HTR-8/SVneo (cell line): ENCODE measurements around the gene PLPP7.

Source experiments
- DNase-seq: peaks from one replicate; pipeline ENCODE4 v3.0.0; 2011; ENCODE audit warnings: low spot score, mixed read lengths; ENCODE audit not compliant: insufficient read length
- FAIRE-seq: peaks from 2 replicates; lab custom pipeline; 2011; peaks lifted over from hg19 to GRCh38; lab: Jason Lieb, UNC

PLPP7 gene

DNA sequence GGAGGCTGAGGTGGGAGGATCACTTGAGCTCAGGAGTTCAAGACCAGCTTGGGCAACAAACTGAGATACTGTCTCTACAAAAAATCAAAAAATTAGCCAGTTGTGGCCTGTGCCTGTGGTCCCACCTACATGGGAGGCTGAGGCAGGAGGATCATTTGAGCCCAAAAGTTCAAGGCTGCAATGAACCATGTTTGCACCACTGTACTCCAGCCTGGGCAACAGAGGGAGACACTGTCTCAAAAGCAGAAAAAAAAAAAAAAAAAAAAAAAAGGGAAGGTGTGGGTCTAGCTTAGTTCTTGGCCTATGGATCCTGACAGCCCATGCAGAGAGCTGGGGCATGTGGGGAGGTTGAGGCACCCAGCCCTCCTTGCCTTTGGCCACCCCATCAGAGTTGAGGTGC, 10.9 kb downstream of the PLPP7 start:
- DNase-seq: no peak
- FAIRE-seq: no peak

DNA sequence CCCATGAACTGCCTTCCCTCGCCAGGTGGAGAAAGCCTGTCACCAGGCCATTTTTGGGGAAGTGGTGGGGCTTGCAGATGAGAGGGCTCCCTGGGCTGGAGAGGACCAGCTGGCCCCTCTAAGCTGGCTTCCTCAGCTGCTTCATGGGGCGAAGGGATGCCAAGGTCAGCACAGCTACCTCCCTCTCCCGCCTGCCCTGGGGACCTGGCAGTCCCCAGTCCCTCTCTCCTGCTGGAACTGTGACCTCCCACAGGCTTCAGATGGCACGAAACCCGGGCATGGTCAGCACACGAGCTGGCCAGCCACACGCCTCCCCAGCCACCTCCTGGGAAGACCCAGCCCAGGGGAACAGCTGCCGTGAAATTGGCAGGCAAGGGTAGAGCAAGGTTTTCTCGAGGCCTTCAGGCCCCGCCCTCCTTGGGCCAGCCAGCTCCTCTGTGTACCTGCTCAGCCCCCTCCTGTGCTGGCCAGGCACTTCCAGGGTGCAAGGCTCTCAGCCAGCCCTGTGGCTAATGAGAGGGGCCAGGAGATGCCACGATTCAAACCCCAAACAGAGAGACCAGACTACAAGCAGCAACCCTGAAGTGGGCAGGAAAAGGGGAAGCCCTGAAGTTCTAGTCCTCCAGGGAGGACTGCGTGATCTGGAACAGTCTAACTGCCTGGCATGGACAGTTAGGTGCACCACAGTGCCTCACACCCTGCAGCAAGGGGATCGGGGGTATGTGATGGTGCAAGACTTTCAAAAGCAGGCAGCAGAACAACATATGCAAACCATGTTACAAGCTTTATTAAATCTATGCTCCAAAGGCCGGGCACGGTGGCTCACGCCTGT, 12.9 kb downstream of the PLPP7 start:
- DNase-seq (no peak), FAIRE-seq (no peak)

DNA sequence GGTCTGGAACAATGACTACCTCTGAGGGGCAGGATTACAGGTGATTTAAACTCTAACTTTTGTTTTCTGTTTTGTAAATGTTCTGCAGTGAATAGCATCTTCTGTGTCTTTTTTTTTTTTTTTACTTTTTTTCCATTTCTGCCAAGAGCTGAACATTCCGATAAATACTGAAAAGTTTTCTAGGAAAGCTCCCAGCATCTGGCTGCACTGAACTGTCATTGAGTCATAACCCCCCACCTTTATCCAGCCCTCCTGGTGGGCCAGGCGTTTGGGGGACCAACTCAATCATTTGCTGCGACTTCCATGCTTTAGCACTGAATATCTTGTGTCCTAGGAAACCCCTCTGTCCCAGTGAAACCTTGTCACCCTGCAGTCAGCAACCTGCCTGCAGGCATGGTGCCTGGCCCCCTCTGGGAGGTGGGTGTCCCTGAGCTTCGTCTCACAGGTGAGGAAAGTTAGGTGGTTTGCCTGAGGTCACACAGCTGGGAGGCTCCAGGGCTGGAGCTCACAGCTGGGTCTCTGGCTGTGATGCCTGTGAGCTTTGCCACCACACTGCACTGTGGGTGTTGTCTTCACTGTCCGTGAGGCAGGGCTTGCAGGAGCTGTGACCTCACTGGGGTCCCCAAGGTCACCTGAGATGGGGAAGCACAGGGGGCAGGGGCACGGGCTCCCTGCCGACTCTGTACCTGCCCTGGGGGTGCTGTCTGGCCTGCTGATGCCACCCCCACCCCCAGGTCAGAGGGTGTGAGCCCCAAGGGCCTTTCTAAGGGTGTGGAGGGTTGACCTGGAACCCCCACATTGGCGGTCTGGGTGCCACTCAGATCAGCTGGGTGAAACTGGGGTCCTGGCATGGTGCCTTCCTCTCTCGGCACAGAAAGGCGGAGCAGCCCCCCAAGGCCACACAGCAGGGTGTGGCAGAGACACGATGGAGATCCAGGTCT, 14.1 kb downstream of the PLPP7 start:
- FAIRE-seq: no peak
- no peak for DNase-seq

DNA sequence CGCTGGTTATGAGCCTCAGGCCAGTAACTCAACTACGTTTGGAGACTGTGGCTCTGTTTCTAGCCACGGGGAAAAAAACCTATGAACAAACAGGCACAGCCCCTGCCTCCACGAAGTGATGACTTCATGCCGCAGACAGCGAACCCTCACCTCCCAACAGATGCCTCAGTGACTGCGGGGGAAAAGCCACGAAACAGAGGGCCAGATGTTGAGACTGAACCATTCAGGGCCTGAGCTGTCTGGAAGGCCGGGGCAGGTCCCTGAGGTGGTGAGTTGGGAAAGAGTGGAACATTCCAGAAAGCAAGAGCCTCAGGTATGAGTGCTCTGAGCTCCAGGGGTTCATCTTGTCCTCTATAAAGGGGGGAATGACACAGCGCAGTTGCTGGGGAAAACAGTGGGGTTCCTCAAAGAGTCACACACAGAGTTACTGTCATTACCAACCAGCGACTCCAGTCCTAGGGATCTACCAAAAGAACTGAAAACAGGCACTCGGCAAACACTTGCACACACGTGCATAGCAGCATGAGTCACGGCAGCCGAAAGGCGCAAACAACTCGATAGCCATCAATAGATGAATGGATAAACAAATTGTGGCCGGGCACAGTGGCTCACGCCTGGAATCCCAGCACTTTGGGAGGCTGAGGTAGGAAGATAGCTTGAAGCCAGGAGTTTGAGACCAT, 15.3 kb downstream of the PLPP7 start:
- DNase-seq (no peak), FAIRE-seq (no peak)

DNA sequence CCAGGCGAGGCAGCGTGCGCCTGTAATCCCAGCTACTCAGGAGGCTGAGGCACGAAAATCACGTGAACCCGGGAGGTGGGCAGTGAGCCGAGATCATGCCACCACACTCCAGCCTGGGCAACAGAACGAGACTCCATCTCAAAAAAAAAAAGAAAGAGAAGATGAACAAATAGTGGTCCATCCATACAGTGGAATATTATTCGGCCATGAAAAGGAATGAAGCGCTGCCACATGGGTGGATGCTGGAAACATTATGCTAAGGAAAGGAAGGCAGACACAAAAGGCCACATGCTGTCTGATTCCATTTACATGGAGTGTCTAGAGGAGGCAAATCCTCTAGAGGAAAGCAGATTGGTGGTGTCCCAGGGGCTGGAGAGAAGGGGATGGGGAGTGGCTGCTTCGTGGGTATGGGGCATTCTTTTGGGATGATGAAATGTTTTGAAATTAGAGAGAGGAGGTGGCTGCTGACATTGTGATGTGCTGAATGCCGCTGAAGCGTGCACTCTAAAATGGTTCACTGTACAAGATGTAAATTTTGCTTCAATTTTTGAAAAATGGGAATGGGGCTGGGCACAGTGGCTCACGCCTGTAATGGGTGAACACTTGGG, 17.0 kb downstream of the PLPP7 start:
- DNase-seq: no peak
- no peak for FAIRE-seq

DNA sequence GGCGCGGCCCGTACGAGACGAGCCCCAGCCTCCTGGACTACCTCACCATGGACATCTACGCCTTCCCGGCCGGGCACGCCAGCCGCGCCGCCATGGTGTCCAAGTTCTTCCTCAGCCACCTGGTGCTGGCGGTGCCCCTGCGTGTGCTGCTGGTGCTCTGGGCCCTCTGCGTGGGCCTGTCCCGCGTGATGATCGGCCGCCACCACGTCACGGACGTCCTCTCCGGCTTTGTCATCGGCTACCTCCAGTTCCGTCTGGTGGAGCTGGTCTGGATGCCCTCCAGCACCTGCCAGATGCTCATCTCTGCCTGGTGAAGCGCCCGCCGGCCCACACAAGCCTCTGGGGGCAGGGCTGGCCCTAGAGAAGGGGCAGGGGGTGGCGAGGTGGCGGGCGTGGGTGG, 18.5 kb downstream of the PLPP7 start:
- no peak for FAIRE-seq
- no peak for DNase-seq

DNA sequence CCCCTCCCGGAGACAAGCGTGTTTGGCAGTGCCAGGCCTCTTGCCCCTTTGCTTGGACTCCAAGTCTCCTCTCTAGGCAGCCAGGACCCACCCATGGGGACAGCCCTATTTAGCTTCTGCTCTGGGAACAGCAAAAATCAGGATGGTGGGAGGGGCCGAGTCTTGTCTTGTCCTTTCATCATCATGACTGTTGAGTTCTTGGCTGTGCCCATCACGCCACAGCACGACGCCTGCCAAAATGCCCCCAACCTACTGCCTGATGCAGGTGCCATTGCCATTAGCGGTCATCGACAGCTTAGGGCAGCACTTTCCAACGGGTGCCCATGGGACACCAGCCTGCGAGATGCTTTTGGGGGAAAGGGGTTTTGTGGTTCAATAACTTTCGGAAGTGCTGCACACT, 18.9 kb downstream of the PLPP7 start:
- DNase-seq: no peak

DNA sequence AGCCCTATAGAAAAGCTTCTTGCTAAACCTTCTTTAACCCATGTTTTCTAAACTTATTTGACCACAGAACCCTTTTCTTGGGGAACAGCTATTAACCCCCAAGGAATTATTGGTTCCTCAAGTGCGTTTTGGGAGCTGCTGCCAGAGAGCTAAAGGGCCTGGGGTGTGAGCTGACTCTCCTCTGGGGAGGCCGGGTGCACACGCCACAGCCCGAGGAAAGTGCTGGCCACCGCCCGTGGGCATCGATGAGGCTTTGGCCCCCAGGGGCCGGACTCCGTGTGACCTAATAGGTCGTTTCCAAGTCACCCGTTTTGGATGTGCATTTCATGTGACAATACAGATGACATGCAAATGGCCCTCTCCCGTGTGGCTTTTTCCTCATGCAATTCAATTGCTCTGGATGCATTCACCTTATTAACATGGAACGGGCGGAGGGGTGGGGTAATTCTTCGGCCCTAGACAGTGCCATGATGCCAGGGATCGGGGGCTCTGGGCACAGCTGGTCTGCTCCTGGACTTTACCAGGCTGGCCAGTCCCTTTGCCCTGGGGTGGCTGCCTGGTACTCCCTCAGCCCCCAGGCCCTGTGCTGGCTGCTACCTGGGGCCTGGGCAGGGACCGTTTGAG, 19.5 kb downstream of the PLPP7 start:
- DNase-seq (no peak), FAIRE-seq (no peak)

More for the DNA sequence above, 18.9 kb downstream of the PLPP7 start:
- no peak for FAIRE-seq

DNA sequence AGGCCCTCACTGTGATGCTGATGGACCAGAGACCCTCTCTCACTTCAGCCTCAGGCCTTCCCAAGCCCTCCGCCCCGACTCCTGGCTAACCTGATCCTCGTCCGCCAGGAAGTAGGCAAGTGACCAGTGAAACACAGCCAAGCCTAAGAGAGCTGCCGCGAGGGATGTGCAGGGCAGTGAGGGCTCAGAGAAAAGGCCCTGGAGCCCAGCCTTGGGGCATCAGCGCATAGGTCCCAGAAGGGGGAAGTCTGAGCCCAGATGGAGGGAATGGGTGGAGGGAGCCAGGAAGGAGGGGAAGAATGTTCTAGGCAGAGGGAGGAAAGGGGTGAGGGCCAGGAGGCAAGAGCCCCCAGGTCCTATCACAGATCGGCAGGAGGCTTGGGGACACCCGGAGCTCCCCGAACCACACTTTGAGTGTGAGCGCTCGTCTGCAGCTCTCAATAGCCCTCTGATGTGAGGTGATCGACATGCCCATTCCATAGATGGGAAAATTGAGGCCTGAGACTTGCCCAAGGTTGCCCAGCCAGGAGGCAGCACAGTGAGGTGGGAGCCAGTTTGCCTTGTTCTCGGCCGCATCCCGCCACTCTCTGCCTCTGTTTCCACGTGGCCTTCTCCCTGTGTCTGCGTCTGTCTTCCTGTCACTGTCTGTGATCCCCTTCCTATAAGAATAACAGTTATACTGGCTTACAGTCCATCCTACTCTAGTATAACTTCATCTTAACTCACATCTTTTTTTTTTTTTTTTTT, 20.2 kb downstream of the PLPP7 start:
- DNase-seq (no peak), FAIRE-seq (no peak)

DNA sequence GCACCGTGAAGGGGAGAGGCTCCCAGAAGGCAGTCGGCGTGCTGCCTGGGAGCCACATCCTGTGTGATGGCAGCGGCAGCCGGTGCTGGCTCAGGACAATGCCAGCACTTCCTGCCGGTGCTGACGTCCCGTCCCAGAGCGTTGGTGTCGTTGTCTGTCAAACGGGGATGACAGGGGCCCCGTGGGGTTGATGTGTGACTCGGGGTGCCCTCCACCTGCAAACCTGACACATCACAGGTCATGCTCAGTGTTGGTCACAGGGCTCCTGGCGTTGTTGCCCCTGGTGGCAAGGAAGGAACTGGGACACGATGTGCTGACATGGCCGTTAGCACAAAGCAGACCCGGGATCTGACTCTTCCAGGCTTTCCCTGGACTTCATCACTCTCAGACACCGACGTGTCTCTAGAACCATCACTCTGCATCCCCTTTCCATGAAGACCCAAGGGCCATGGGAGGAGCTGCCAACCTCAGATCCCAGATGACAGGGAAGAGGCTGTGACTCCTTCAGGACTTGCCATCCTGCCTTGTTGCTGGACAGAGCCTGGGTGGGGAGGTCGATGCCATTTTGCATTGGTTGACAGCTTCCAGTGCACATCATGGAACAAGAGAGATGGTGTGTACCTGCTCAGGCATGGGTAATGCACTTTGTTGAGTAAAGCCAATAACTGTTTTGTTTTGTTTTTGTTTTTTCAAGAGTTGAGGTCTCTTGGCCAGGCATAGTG, 21.5 kb downstream of the PLPP7 start:
- DNase-seq (no peak), FAIRE-seq (no peak)

DNA sequence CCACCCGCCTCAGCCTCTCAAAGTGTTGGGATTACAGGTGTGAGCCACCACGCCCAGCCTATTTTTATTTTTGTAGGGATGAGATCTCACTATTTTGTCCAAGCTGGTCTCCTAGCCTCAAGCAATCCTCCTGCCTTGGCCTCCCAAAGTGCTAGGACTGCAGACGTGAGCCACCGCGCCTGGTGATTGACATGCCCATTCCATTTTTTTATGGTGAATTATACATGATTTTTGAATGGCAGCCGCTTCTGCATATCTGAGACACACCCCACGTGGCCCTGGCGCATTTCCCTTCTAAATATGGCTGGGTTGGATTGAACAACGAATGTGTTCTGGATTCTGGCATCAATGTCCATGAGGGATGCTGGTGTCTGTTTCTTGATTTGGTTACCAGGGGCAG, 22.7 kb downstream of the PLPP7 start:
- FAIRE-seq (no peak), DNase-seq (no peak)

DNA sequence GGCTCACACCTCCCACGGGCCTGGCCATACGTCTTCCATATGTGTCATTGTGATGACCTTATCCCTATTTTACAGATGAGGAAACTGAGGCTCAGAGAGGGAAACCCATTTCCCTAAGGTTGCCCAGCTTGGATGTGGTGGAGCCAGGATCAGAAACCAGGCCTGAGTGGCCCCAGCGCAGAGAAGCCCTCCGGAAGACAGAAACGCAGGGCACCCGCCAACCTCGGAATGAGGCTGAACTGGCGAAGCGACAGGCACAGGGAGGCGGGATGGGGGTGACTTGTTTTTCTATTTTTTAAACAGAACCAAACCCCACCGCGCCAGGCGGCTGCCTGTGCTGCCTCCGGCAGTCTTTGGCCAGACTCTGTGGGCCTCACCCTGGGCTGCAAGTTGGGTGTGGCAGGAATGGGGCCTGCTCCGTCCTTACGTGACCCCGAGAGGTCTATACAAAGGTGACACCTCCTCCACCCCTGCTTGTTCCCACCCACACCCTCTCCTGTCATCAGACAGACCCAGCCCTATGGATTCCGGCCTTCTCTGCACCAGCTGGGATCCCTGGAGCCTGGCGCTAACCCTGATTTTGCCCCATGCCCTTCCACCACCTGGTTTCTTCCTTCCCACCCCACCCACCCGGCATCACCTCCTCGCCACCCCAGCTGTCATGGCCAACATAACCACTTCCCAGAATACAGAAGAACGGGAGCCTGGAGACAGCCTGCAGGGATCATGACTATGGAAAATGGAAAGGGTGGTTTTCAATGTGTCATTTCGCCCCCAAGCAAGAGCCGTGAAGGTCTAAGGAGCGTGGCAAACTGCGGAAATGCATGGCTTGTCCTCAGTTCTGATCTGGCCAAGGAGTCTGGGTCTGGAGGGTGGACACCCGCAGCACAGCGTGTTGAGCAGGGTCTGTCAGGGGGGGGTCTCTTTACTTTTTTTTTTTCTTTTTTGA, 23.6 kb downstream of the PLPP7 start:
- no peak for FAIRE-seq
- no peak for DNase-seq

DNA sequence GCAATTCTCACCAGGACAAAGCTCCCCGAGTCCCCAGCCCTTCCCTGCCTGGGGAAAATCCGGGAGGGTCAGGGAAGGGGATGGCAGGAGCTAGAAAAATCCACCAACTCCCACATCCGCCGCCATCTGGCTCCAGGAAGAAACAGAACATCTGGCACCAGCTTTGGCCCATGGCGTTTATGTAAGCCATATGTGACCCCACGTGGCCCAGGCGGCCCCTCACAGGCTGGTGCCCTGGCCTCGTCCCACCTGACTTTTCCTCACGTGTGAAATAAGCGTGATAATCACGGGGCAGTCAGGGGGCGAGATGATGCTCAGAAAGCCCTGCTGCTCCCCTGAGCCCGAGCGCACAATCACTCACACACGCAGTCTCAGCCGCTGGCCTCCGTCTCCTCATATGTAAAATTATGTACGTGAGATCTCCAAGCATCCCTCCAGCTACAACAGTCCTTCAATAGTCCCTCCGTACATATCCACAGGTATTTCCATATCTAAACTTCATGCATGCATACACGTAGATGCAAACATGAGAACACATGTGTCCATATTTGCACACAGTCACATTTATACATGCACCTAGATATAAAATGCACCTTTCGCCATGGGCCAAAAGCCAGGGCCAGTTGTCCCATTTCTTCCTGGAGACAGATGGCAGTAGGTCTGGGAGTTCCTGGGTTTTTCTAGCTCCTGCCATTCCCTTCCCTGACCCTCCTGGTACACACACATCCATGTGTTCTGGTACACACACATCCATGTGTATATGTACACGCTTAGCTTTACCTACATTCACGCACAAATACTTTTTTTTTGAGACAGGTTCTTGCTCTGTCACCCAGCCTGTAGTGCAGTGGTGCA, 28.9 kb downstream of the PLPP7 start:
- FAIRE-seq (no peak), DNase-seq (no peak)

DNA sequence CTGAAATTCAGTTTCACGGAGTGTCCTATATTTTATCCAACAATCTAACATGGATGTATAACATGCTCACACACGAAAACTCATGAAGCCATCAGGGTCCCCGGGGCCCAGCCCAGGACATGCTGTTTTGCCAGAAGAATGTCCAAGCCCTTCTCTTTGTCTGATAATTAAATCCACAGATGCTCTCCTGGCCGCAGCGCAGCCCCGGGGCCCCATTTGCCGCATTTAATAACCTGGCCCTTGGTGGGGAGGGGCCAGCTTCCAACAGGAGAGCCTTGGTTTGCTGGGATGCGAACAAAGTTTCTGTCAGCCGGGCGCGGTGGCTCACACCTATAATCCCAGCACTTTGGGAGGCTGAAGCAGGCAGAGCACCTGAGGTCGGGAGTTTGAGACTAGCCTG, 30.0 kb downstream of the PLPP7 start:
- DNase-seq (no peak), FAIRE-seq (no peak)

DNA sequence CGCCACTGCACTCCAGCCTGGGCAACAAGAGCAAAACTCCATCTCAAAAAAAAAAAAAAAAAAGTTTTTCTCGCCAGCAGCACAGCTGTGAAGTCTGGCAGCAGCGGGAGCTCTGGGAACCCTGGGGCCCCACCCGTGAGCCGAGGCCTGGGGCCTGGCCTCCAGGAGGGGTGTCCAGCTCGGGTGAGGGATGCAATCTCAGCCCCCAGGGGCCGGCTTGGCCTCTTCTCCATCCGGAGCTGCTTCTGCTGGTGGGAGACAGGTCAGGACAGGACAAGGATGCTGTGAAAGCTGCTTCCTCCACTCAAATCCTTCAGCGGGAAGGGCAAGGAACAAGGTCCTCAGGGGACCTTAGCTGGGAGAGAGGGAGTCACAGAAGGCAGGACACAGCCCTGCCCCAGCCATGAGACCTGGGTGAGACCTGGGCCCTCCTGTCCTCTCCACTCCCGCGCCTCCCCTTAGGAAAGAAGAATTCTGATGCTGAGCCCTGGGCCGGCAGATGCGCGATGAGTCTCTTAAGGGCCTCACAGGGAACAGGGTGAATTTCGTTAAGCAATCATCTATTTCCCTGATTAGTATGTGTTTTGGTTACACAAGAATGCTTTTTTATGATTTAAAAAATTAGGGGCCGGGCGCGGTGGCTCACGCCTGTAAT, 30.6 kb downstream of the PLPP7 start:
- FAIRE-seq (no peak), DNase-seq (no peak)

DNA sequence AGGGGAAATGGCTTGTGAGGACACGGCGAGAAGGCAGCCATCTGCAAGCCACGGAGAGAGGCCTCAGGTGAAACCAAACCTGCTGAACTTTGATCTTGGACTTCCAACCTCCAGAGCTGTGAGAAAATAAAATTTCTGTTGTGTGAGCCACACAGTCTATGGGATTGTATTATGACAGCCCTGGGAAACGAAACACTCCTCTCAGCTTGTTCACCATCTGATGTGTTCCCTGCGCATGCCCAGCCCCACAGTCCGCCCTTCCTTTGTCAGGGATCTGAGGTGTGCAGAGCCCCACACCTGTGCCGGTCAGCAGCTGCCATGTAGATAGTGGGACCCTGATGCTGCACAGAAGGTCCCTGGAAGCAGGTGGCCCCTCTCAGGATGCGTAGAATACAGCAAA, 34.1 kb downstream of the PLPP7 start:
- FAIRE-seq (no peak), DNase-seq (no peak)
